ENCODE measurements around the gene IL6ST.

Gene IL6ST

GRCh38 chr5:55935371-55935770, 59.4 kb downstream of the IL6ST start (continued):
- no peak for TF ChIP-seq PBX3 (CRISPR knock-in tag; IDR thresholded peaks at IDR 0.05)
- no peak for TF ChIP-seq ZSCAN4 (tag by site-specific recombination; IDR thresholded peaks at IDR 0.05)

- peak; percentile 73; the same call in 1 of the 2 replicates for TF ChIP-seq SCRT1 (tag by site-specific recombination; IDR thresholded peaks at IDR 0.05; ENCODE audit: borderline replicate concordance)
- no peak for TF ChIP-seq ZNF558 (tag by site-specific recombination; IDR thresholded peaks at IDR 0.05)
- TF ChIP-seq SCRT2 (tag by site-specific recombination; IDR thresholded peaks at IDR 0.05) = peak; percentile 80
- ChIA-PET CTCF (interaction anchor here (0.6 to 5.4 kb wide), 15 partner anchors 8 to 966 kb away, joined by 3 to 110 read pairs (median 5); no protein-coding TSS in a partner anchor), POLR2A (interaction anchor here (1.4 kb wide), 1 partner anchor 266 kb away, joined by 3 read pairs; no protein-coding TSS in a partner anchor)
- no peaks in the 10 kb centered on the region for H3K36me3 ChIP-seq (ENCODE audit: control insufficient read depth in 2 of 2, insufficient read depth in 1 of 2, low read length in 2 of 2)
- H3K4me3 ChIP-seq (ENCODE audit: low read depth, low read length) = no peak overlapping the region
- no peak overlapping the region for H3K27ac ChIP-seq (ENCODE audit: extremely low read depth, low read depth, low read length)
- no peaks in the 10 kb centered on the region for H3K4me1 ChIP-seq (ENCODE audit: control insufficient read depth, insufficient read depth, low read length)
- H3K9me3 ChIP-seq (ENCODE audit: control insufficient read depth, insufficient read depth, low read depth, low read length) = no peaks in the 10 kb centered on the region
Observed at GRCh38 chr5:55934720-55935119, 60.0 kb downstream of the IL6ST start.

GRCh38 chr5:55934115-55934613, 60.6 kb downstream of the IL6ST start:
- Histone ChIP-seq H3K9me3 (ENCODE audit: control insufficient read depth, insufficient read depth, low read depth, low read length) (no peaks in the 10 kb centered on the region), H3K4me3 (ENCODE audit: low read depth, low read length) (no peak overlapping the region), H3K27ac (ENCODE audit: extremely low read depth, low read depth, low read length) (no peak overlapping the region), H3K36me3 (ENCODE audit: control insufficient read depth in 2 of 2, insufficient read depth in 1 of 2, low read length in 2 of 2) (no peaks in the 10 kb centered on the region), H3K4me1 (ENCODE audit: control insufficient read depth, insufficient read depth, low read length) (no peaks in the 10 kb centered on the region)
- TF ChIP-seq ZNF324 (tag by site-specific recombination; IDR thresholded peaks at IDR 0.05) (no peak), ZNF544 (tag by site-specific recombination; IDR thresholded peaks at IDR 0.05) (no peak), ATF2 (tag by site-specific recombination; IDR thresholded peaks at IDR 0.05; ENCODE audit: low read depth) (0 out of 2 replicates have a peak, but pooled peaks have one; percentile 4), HOXA7 (CRISPR knock-in tag; IDR thresholded peaks at IDR 0.05; ENCODE audit: borderline replicate concordance) (no peak), ZEB2 (tag by site-specific recombination; IDR thresholded peaks at IDR 0.05) (no peak), ZNF132 (tag by site-specific recombination; IDR thresholded peaks at IDR 0.05; ENCODE audit: borderline replicate concordance) (no peak)
- ChIA-PET CTCF (interaction anchor here (0.6 to 5.4 kb wide), 5 partner anchors 21 to 336 kb away, joined by 4 to 110 read pairs (median 12); no protein-coding TSS in a partner anchor), POLR2A (no interaction called here)

GRCh38 chr5:55933377-55934114, 61.2 kb downstream of the IL6ST start:
- H3K4me3 ChIP-seq (ENCODE audit: low read depth, low read length) = no peak overlapping the region
- no peaks in the 10 kb centered on the region for H3K4me1 ChIP-seq (ENCODE audit: control insufficient read depth, insufficient read depth, low read length)
- no peak for TF ChIP-seq GLIS1 (tag by site-specific recombination; IDR thresholded peaks at IDR 0.05)
- TF ChIP-seq EGR2 (tag by site-specific recombination; IDR thresholded peaks at IDR 0.05; ENCODE audit: low read depth) = no peak
- TF ChIP-seq ZNF302 (tag by site-specific recombination; IDR thresholded peaks at IDR 0.05; ENCODE audit: low read depth) = no peak
- no peak for TF ChIP-seq ZNF239 (tag by site-specific recombination; IDR thresholded peaks at IDR 0.05)
- TF ChIP-seq ZNF76 (tag by site-specific recombination; IDR thresholded peaks at IDR 0.05; ENCODE audit: borderline replicate concordance, low read depth) = no peak
- TF ChIP-seq ZNF514 (tag by site-specific recombination; IDR thresholded peaks at IDR 0.05) = no peak
- no peaks in the 10 kb centered on the region for H3K36me3 ChIP-seq (ENCODE audit: control insufficient read depth in 2 of 2, insufficient read depth in 1 of 2, low read length in 2 of 2)
- no peaks in the 10 kb centered on the region for H3K9me3 ChIP-seq (ENCODE audit: control insufficient read depth, insufficient read depth, low read depth, low read length)
- no peak overlapping the region for H3K27ac ChIP-seq (ENCODE audit: extremely low read depth, low read depth, low read length)
- CTCF ChIA-PET = interaction anchor here (0.6 to 1.7 kb wide), 4 partner anchors 114 to 336 kb away, joined by 3 to 5 read pairs (median 4); no protein-coding TSS in a partner anchor
- POLR2A ChIA-PET = no interaction called here

Measured in HEK293 (cell line).